Measurements from ENCODE around the gene TMPRSS5.

Gene TMPRSS5

DNA sequence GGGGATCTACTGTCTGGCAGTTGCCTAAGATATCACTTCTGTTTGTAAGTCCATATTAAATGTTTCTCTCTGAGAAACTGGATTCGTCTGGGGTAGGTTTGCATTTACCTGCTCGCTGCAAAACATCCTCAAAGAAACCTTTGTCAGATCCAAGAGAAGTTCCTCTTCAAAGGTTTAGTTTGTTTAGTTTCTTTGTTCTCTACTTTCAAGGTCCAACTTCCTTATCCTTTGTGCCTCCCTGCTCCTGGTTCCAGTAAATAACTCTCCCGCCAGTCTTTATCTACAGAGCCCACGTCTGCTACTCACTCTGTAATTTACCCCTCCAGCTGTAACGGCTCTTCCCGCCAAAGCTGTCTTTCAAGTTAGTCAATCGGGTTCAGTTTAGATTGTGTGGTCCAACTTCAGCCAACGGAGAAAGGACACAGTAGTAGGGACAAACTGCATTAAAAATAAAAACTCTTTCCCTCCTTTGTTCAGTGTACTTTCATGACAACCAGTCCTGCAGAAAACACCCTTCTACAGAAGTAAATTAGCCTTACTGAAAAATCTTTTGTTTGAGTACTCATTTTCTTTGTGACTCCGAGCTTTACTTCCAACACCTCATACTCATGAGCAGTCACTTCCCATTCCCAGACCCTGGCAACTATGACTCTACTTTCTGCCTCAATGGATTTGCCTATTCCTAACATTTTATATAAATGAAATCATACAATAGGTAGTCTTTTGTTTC is 41.0 kb downstream of the TMPRSS5 start:
- no peak for DNase-seq

DNA sequence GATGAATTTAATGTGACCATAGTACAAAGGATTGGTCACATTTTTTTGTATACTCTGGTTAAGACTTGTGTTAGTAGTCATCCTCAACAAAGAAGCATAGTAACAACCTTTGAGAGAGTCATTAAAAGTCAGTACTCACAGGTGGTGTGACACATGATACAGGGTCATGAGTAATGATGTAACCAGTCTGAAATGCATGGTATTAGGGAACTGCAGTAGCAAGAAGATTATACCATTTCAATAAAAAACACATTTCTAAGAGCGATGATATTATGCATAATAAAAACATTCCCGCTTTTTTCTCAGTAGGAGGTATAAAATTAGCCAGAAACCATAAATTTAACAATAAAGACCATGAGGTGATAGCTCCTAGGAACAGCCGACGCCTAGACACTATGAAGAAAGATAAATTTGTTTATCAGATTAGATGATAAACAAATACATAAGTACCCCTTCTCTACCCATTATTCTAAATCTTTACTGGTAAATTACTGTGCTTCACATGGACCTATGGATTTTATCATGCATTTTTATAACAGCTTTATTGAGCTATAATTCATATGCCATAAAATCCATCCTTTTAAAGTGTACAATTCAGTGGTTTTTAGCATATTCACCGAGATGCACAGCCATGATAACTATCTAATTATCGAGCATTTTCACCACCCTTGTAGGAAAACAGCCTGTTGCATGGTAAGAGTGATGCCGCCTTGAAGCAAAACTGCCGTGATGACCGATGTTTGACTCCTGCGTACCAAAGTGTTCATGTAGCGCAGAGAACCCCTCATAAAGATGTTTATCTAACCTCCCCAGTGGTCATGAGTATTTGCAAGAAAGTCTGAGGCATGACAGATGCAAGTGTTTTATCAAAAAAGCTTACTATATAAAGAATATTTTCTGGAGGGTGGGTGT is 41.8 kb downstream of the TMPRSS5 start:
- DNase-seq: no peak

DNA sequence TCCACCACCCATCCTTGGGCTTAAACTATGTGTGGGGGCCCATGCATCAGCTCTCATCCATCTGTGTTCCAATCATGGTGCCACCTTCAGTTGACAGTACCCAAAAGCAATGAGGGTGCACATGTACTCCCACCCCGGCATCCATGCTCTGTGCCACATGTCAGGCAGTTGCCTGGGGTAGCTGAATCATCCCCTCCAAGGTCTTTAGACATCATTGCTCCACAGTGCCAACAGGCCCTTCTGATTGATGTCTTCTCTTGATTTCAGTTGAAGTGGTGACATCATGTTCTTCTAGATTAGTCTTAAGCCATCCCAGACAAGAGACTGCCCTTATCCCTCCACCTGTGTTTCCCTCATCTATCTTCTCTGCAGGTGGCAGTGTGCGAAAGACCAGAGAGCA is 42.5 kb downstream of the TMPRSS5 start:
- DNase-seq: no peak

DNA sequence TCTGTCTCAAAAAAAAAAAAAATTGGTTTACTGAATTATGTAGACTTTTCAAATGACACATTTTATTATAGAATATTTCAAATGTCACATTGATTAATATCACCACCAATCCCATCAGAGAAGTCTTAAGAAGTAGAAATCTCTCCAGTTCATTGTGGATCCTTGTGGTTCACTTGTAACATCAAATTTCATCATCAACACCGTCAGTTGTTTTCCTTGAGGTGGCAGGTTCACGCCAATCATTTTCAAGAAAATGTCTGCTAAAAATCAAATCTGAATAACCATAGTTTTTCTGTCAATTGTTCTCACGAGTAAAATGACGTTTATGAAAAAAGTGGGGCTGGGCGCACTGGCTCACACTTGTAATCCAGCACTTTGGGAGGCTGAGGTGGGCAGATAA is 50.3 kb downstream of the TMPRSS5 start:
- DNase-seq: no peak

DNA sequence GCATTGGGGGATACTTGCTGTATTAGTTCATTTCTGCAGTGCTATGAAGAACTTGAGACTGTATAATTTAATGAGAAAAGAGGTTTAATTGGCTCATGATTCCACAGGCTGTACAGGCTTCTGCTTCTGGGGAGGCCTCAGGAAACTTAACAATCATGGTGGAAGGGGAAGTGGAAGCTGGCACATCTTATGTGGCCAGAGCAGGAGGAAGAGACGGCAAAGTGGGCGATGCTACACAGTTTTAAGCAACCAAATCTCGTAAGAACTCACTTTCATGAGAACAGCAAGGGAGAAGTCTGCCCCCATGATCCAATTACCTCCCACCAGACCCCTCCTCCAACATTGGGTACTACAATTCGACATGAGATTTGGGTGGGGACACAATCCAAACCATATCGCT is 55.1 kb downstream of the TMPRSS5 start:
- no peak for DNase-seq

DNA sequence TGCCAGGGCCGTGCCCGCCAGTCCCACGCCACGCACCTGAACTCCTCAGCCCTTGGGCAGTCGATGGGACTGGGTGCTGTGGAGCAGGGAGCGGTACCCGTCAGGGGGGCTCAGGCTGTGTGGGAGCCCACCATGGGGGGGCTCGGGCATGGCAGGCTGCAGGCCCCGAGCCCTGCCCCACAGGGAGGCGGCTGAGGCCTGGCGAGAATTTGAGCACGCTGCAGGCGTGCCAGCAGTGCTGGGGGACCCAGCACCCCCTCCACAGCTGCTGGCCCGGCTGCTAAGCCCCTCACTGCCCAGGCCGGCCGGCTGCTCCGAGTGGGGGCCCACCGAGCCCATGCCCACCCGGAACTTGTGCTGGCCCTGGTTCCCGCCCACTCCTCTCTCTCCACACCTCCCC is 56.8 kb downstream of the TMPRSS5 start:
- no peak for DNase-seq

DNA sequence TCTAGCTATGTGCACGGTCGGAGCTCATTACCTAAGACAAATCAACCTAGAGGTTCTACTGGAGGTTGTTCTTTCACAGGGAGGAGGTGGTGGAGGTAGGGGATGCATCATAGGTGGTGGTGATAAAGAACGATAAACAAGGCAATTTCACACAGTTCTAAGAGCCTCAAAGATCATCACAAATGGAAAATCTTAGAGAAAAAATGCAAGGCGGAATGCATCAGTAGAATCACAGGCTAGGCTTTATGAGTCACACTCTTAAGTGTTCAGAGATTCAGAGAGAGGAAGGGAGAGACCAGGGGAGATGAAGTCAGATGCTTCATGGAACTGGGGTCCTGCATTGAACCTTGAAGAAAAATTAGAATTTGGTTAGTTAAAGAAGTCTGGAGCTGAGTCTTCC is 58.3 kb downstream of the TMPRSS5 start:
- DNase-seq: no peak

DNA sequence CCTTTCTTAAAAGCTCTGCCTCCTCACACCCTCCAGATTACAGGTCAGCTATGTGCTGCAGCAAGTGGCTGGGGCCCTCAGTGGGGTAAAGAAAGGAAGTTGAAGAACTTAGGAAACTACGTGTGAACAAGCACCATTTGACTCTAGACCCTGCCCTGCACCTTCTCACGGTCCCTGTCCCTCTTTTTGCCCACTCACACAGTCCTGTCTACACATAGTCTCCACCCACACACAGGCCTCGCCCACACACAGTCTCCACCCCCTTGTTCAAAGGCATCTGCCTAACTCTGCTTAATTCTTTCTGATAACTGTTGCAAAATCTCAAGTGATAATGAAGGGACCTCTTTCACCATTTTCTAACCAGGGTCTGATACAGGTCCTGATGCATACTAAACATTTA is 59.0 kb downstream of the TMPRSS5 start:
- no peak for DNase-seq

DNA sequence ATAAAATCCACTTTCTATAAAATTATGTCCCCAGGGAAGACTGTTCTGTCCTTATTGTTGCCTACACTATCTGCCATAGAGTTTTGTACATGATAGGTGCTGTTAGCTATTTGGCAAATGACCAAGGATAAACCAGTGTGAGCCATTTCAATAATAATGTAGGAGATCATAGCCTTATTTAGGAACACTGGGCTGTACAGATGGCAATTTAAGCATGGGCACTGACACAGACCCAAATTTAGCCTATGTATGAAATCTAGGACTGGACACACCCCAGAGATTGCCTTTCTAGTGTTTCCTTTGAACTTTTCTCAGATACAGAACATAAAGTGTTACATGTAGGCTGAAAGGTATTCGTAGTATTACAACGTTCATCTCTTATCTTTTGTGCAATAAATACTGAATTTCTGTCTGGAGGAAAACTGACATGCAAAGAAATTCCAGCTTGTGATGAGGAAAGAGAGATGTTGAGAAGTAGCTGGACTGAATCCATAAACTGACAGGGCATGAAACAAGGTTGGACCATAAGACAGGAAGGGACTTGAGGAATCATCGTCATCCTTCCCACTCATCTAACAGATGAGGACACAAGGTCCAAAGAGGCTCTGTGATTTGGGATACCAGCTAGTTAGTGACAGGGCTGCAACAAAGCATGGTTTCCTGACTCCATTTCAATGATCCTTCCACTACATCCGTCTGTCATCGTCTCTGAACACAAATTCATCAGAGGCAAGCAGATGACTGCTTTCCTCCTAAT is 60.3 kb downstream of the TMPRSS5 start:
- no peak for DNase-seq

DNA sequence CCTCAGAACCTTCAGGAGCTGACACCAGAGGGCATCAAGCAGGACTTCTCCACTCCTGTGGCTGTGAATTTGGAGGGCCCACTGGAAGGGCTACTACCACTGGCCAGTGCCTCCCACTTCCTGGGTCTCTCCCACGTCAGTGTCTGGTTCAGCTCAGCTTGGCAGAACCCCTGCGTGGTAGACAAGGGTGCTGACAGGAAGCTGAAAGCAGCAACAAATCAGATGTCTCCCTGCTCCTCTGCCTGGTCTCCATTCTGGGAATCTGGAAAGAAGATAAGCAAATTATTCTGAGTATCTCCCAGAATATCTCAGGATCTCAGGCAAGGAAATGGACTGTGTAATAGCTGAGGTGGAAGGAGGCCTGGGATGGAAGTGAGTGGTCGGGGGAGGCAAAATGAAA is 61.5 kb downstream of the TMPRSS5 start:
- DNase-seq: no peak

DNA sequence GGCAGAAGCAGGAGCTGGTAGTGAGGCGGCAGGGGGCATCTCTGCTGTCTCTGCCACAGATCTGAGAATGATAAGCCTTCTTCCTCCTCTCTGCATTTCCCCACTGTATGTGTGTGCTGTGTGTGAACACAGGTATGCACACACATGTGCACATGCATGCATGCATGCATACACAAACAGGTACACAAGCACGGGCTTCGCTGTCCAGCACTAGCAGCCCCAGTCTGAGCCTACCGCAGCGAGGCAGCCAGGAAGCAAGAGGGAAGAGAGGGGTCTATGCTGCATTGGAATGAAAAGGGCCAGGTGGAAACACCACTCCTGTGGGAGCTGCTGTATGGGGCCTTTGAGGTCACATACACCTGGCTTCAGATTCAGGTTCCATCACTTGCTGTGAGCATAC is 62.4 kb downstream of the TMPRSS5 start:
- no peak for DNase-seq

DNA sequence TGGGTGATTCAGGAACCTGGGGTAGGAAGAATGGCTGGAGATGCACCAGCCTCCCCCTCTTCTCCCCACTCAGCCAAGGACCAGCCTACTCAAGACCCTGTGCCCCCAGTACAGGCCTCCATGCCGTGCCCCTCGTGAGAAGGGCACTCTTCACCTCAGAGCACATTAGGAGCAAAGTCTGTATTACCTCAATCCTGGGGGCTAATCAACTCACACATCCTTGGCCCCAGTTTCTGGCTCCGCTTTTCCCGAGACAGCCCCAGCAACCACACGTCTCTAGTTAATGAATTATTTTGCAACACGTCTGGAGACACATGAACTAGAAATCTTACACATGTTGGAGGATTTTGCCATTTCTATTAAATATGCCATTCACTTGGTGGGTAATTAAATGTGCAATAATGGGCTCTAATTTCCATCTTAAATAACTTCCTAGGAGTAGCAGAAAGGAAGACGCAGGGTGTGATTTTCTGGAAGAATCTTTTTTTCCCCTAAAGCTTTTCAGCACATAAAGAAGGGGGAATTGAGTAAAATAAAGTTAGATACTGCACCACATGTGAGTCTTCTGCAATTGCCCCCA is 63.0 kb downstream of the TMPRSS5 start:
- DNase-seq: no peak

DNA sequence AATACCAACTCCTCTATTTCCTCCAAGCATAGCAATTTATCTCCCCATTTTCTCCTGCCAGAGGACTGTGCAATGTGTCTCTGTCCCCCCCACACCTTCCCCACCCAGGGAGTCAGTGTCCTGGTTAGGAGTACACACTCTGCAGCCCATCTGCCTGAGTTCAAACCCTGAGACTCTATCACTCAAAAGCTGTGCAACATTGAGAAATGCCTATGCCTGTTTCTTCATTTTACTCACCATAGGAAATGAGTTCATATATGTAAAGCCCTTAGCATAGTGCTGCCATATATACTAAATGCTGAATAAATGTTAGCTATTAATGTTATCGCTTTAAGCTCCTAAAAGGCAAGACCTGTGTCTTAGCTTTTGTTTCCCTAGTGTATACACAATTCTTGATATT is 64.0 kb downstream of the TMPRSS5 start:
- no peak for DNase-seq

DNA sequence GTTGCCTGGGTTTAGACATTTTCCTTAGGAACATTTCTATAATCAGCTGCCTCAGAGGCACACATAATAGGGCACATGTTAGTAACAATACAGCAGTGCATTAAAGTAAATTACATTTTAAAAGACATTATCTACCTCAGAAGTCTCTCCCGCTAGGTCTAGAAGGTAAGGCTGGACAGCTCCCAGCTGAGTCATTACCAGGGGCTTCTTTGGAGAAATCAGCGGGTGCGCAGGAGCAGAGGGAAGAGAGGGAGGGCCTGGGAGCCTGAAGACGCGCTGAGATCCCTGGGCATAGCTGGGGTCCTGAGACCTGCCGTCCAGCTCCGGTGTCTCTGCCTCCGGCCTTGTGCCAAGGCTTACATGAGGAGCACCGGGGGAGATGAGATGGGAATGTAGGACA is 67.7 kb downstream of the TMPRSS5 start:
- DNase-seq: no peak

DNA sequence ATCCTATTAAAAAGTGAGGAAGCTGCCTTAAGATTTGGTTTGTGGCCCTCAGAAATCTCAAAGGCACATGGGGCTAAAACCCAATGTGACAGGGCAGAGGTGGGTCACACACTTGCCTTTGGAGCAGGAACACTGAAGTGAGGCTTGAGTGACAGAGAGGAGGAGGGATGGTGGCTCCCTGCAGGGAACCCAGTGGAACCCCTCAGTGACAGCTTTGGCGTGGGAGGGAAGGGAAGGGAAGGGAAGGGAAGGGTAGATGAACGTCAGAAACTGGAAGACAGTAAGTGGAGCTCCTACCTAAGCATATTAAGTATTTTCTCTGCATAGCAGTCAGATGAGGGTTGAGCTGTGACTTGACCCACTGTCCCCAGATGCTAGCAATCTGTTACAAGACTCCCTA is 68.5 kb downstream of the TMPRSS5 start:
- no peak for DNase-seq

Data from stimulated activated naive CD4-positive, alpha-beta T cell (primary cell).